ENCODE data around the gene MAPK11.

GRCh38 chr22:50269970-50270665 is at the start of gene MAPK11:
- TF ChIP-seq POLR2A (IDR thresholded peaks at IDR 0.05) (no peak), CTCF (IDR thresholded peaks at IDR 0.05) (no peak), EP300 (IDR thresholded peaks at IDR 0.05; ENCODE audit: low read depth) (no peak), POLR2AphosphoS5 (IDR thresholded peaks at IDR 0.05) (no peak)

Measured in transverse colon (tissue), 4 donors.